HG02678 (cell line): ENCODE measurements around the gene ANKRD53.

Experiments
- ATAC-seq: cut with Tn5 transposase; IDR thresholded peaks from one replicate; pipeline ENCODE4 v1.9.1; 2021; ENCODE audit warnings: mild to moderate bottlenecking, moderate library complexity; ENCODE audit not compliant: unreplicated experiment

Gene ANKRD53, protein sequence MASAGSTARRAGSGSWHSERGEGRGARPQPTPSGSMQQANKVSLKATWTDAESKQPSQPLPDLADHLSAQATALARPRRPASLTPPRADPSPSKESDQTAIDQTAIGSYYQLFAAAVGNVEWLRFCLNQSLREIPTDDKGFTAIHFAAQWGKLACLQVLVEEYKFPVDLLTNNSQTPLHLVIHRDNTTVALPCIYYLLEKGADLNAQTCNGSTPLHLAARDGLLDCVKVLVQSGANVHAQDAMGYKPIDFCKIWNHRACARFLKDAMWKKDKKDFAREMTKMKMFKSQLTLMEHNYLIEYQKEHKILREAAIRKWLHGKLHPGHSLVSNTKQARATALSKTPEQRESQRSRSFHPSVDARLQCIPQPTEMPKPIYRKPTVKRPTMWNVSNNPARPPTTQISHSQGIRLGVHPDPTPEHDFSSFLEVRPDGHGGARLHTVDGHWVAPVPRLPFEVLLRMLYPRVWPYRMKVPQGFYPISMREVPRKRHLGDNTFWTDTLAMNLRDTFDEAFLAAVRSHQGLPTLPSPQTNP

DNA sequence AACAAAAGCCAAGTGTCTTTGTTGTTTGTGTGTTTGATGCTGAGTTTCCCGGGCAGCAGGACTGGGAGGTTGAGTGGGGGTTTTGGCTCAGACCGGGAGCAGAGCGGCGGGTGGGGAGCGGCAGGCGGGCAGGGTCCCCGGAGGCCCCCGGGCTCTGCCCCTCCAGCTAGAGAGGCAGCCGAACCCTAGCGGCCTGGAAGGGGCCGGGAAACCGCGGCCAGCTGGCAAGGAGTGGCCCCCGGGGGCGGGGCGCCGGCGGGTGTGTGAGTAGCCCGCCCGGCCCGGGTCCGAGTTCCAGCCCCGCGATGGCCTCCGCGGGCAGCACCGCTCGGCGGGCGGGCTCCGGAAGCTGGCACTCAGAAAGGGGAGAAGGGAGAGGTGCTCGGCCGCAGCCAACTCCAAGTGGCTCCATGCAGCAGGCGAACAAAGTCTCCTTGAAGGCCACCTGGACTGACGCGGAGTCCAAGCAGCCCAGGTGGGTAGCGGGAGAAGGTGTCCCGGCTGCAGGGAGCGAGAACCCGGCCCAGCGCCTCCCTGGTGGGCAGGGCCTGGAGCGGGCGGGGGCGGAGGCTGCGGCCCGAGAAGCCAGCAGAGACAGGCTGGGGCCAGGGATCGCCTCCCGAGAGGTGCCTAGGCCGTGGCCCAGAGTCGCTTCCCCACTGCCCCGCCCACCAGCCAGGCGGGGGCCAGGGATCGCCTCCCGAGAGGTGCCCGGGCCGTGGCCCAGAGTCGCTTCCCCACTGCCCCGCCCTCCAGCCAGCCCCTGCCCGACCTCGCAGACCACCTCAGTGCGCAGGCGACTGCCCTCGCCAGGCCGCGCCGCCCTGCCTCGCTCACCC, at the start of gene ANKRD53:
ANKRD53 (plus strand) TSS at position 290 of the 839 bp plus-strand sequence; CDS start at position 306, 16 bp downstream.
- no peak for ATAC-seq

- no peak for ATAC-seq
Measured at GRCh38 chr2:70930371-70931329, 47.8 kb upstream of the ANKRD53 start.

- no peak for ATAC-seq
Measured at GRCh38 chr2:70931376-70932000, 46.9 kb upstream of the ANKRD53 start.

- ATAC-seq = no peak
Measured at GRCh38 chr2:70932631-70933230, 45.7 kb upstream of the ANKRD53 start.

GRCh38 chr2:70934981-70935380, 43.4 kb upstream of the ANKRD53 start:
- ATAC-seq = no peak

DNA sequence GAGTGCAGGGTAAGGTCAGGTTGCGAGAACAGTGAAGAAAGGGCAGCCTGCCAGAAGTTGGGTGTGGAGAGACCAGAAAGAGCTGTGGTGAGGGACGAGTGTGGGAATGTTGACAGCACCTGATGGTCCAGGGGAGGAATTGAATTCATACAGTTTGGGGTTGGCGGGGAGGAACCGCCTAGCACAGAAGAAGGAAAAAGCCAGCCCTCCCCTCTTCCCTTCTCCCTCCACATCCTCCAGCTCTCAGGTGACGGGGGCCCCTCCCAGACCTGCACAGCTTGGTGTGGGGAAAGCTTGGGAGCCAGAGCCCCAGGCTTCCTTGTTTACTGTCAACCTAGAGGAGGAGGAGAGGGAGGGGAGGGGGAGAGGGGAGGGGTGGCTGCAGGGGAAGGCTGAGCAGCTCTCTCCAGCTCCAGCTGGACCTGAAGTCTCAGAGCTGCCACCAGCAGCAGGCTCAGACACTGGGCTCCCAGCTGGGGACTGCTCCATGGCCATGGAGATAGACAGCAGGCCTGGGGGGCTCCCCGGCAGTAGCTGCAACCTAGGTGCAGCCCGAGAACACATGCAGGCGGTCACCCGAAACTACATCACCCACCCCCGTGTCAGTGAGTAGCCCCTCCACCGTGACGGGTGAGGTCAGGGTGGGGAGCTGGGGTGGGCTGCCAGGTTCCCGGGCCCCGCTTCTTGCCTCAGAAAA, 42.8 kb upstream of the ANKRD53 start, which contains the start of gene ATP6V1B1:
ATP6V1B1 (plus strand) TSS at position 433 of the 697 bp plus-strand sequence; CDS start at position 488, 55 bp downstream.
- no peak for ATAC-seq

GRCh38 chr2:70936165-70936978, 42.1 kb upstream of the ANKRD53 start:
- ATAC-seq = no peak

DNA sequence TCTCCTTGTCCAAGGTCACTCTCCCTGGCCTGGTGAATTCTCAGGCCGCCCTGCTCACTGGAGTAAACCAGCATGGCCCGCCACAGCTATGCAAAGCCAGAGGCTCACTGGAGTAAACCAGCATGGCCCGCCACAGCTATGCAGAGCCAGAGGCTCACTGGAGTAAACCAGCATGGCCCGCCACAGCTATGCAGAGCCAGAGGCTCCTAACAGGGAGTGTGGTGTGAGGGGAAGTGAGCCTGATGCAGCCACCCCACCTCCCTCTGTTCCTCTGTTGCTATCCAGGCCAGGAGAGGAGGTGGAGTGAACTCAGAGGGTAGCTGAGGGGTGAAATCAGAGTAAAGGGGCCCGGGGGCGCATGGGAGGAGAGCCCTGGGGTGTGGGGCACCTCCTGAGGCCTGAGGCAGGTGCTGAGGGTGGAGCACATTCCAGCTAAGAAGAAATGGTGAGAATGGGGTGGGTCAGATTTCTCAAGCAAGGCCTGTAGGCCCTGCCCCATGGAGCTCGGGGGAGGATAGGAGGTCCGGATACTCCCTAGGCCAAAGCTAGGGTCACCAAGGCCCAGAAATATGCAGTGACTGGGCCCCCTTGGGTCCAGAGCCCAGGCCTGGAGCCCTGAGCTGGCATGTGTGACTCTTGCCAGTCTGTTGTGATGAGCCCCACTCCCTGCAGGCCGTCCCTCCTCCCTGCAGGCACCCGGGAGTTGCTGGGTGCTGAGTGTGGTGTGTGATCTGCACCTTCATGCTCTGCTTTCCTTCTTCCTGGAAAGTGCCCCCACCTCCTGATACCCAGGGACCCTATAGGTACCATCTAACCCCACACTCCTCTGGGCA, 41.2 kb upstream of the ANKRD53 start:
- no peak for ATAC-seq

- ATAC-seq = no peak
Measured at GRCh38 chr2:70937866-70938585, 40.4 kb upstream of the ANKRD53 start.

- no peak for ATAC-seq
Measured at GRCh38 chr2:70938586-70938950, 39.9 kb upstream of the ANKRD53 start.

DNA sequence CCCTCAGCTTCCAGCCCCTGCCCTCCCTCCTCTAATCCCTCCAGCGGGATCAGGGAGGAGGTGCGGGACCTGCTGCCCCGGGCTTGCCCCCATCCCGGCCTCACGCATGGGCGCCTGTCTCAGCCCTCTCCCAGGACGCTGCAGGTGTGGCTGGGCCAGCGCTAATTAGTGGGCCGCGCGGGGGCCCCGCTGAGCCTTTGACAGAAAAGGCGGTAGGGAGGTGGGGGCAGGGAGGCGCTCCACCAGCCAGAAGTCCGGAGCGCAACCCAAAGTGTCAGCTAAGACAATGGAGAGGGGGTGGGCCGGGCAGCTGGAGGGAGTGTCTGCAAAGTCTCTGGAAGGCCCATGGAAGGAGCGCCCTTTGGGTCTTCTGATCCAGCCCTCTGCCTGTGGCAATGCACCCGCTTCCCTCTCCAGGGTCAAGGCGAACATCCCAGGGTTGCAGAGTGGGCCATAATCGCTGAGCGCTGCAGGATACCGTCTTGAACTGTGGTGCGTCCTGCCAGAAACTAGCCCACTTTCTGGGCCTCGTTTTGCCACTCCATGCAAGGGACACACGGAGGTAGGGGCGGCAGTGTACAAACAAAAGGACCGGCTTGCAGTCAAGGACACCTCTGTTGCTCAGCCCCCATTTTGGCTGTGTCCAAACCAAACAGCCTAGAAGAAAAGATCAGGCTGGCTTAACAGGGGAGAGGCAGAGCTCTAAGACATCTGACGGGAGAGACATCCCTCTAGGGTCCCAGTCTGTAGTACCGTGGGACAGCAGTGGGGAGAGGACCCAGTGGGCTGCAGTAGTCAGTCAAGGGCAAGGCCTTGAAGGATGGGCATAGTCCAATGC, 39.2 kb upstream of the ANKRD53 start:
- no peak for ATAC-seq

DNA sequence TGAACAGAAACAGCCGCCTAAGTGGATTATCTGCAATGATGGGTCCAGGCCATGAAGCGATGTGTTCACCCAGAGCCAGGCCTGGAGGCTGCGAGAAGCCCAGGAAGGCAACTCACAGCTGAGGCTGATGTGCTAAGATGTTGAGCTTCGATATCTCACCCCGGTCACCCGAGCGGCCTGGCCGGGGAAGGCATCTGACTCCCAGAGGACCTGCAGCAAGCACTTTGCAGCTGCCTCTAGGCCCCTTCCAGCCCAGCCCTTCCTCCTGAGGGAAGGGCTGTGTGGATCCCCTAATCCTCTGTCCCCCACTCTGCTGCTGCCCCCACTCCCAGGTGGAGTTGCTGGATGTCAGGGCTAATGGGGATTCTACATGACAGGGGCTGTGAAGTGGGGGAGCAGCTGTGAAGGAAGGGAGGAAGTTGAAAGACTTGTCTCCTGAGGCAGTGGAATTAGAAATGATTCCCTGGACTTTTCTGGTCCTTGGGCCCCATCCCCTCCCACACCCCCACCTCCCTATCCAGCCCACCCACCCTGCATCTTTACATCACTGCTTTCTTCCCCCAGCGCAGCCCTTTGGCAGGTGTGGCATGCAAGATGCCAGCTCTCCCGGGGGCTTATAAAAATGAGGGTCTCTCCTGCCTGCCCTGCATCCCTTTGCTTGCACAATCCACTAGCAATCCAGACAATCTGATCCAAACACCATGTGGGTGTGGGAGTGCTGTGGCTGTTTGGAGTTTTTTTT, 38.4 kb upstream of the ANKRD53 start:
- no peak for ATAC-seq

DNA sequence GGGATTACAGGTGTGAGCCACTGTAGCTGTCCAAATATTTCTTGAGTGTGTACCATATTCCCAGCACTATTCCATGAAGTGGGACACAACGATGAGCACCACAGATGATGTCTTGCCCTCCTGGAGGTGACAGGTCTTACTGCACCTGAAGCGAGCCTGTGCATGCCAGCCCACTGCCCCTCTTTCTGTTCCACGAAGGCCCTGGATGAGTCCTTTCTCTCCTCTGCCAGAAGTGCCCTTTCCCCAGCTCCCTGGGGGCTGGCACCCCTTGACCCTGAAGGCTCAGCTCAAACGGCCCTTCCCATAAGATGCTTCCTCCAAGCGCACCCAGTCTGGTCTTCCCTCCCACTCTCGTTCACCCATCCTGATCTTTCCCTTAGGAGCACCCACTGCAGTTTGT, 37.2 kb upstream of the ANKRD53 start:
- ATAC-seq = no peak

- ATAC-seq = no peak
Measured at GRCh38 chr2:70941701-70942100, 36.7 kb upstream of the ANKRD53 start.
